ENCODE data around the gene LRP1B.
"Not testable (repeated sequence)": the region's sequence is repeated elsewhere in the genome, so short reads cannot be mapped to it uniquely, and the experiment has no call there.

Gene LRP1B

DNA sequence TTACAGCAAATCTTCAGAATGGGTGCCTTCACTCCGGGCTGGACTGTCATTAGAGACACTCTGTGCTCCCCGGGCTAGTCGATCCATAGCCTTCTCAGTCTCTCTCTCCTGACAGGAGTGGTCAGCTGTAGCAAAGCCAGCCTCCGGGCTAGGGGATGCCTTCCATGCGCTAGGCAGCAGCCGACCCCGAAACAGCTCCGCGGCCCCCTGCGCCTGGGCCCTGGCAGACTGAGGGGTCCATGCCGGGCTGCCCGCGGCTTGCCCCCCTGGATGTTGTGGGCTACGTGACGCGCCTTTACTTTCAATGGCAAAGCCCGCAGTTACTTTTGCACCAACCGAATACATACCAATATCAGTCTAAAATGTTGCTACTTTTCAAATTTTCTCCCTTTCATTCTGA lies 1447.2 kb downstream of the LRP1B start:
- no peak for DNase-seq (ENCODE audit: low spot score)

DNA sequence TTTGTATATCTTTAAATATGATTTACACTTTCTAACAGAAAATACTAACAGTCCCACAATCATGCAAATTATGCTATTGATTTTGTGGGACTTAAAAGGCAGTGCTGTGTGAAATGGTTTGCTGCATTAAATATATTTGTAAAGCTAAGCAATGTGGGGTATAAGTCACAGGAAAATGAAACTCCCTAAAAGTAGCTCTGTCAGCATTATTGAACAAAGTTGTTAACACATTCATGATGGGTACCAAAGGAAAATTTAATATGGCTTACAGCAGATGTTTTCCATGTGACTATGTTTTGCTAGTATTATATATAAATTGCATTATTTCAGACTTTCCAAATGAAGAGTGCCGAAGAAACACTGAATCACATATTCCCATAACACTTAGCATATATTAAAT lies 1450.0 kb downstream of the LRP1B start:
- DNase-seq (ENCODE audit: low spot score) = no peak

GRCh38 chr2:140679752-140680151 lies 1451.1 kb downstream of the LRP1B start:
- no peak for DNase-seq (ENCODE audit: low spot score)

- no peak for DNase-seq (ENCODE audit: low spot score)
These were observed 1460.9 kb downstream of the LRP1B start for GRCh38 chr2:140669911-140670310.

- DNase-seq (ENCODE audit: low spot score) = no peak
These were observed 1463.6 kb downstream of the LRP1B start for GRCh38 chr2:140667203-140667602.

- DNase-seq (ENCODE audit: low spot score) = no peak
These were observed 1468.3 kb downstream of the LRP1B start for GRCh38 chr2:140662504-140662903.

DNA sequence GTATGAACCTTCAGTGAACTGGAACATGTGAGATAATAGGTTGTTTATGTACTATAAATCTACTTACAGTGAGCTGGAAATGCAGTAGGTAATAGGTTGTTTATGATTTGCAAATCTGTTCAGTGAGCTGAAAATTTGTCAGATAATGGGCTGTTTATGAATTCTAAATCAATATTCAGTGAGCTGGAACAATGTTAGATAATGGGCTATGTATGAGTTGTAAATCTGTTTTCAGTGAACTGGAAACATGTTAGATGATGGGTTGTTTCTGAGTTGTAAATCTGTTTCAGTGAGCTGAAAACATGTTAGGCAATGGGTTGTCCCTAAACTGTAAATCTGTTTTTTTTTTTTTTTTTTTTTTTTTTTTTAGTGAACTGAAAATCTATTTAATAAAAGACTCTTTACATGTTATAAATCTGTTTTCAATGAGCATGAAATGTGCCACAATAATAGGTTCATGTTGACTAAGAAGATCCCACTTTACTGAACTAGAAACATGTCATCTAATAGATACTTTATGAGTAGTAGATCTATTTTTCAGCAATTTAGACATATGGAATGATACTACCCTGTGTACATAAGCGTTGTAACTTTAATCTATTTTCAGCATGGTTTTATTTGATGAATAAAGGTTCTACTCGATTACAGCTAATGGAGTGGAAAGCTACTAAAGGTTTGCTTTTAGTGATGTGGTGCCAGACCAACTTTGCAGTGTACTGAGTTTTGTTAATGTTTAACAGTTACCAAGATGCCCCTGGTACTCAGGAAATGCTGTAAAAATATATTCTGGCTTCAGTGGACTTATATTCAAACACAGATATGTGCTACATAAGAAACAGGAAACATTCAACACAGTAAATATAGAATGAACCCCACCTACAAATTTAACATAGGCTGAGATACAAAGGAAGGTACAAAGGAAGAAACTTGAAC lies 1471.8 kb downstream of the LRP1B start:
- DNase-seq (ENCODE audit: low spot score) = no peak

GRCh38 chr2:140657657-140658056 lies 1473.2 kb downstream of the LRP1B start:
- no peak for DNase-seq (ENCODE audit: low spot score)

DNA sequence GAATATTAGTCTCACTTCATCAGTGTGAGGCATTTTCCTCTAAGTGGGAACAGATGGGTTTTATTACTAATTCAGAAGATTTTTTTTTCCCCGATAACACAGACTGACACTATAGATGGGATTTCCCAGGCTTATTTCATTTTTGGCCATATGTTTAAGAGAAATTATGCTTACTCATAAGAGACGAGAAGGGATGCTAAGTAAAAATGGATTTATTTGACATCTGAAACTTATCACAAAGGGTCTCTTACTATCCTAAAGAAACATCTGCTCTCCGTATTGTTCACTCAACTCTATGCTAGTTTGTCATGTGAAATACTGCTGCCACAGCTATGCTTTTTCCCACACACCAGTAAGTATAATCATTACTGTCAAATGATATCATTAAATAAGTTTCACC lies 1476.3 kb downstream of the LRP1B start:
- DNase-seq (ENCODE audit: low spot score) = no peak

DNA sequence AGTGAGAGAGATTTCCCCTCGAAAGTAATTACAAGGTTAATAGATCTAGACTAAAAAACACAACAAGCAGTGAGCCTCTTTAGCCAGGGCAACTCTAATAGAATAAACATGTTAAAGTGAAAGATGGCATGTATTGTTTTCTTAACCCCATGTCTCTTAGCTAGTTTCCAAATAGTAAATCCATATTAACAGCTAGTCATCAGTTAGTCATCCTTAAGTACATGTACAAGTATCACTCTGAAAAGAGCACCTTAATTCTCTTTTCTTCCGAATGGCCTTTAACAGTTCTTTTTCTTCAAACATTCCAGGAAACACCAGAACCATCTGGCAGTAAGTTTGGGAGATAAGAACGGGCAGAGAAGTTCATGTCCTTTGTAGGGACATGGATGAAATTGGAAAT lies 1480.0 kb downstream of the LRP1B start:
- no peak for DNase-seq (ENCODE audit: low spot score)

- DNase-seq (ENCODE audit: low spot score) = not testable (repeated sequence)
These were observed 1480.7 kb downstream of the LRP1B start for GRCh38 chr2:140650134-140650533.

DNA sequence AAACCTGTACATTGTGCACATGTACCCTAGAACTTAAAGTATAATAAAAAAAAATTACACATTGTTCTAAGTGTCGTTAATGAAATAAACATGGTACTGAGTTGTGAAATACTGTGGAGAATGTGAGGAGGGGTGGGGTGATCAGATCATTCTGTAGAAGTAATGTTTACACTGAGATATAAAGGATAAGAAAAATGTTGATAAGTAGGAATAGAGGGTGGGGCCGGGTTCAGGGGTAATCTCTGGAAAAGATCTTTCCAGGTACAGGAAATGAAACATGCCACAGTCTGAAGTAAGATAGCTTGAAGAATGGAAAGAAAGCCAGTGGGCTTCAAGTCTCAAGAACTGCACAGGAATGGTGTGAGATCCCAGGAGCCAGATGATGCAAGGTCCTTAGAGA lies 1482.4 kb downstream of the LRP1B start:
- no peak for DNase-seq (ENCODE audit: low spot score)

- no peak for DNase-seq (ENCODE audit: low spot score)
These were observed 1487.0 kb downstream of the LRP1B start for GRCh38 chr2:140643761-140644187.

DNA sequence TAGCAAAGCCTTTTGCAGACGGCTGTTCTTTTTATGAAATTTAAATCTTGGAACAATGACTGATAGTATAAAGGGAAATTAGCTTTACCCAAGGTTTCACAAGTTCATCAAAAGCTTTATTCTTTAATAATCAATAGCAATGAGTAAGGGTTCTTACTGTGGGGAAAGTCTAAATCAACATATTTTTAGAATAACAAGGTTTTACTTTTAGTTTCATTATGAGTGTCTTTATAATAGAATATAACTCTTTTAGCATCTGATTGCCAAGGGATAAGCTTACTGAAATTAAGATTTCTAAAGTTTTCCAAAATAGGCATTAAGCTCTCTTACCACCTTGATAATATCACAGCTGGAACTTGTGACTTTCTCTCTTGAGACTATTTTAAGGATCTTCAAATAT lies 1489.7 kb downstream of the LRP1B start:
- no peak for DNase-seq (ENCODE audit: low spot score)

- no peak for DNase-seq (ENCODE audit: low spot score)
These were observed 1491.2 kb downstream of the LRP1B start for GRCh38 chr2:140639628-140640027.

GRCh38 chr2:140630557-140630956 lies 1500.3 kb downstream of the LRP1B start:
- DNase-seq (ENCODE audit: low spot score) = no peak

- no peak for DNase-seq (ENCODE audit: low spot score)
These were observed 1502.9 kb downstream of the LRP1B start for GRCh38 chr2:140627885-140628284.

DNA sequence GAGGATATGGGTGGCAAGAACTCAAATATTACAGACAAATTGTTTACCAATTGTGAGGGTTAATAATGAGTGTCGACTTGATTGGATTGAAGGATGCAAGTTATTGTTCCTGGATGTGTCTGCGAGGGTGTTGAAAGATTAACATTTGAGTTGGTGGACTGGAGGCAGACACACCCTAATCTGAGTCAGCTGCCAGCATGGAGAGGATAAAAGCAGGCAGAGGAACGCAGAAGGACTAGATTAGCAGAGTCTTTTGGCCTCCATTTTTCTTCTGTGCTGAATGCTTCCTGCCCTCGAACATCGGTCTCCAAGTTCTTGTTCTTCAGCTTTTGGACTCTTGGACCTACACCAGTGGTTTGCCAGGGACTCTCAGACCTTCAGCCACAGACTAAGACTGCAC lies 1503.7 kb downstream of the LRP1B start:
- DNase-seq (ENCODE audit: low spot score) = no peak

DNA sequence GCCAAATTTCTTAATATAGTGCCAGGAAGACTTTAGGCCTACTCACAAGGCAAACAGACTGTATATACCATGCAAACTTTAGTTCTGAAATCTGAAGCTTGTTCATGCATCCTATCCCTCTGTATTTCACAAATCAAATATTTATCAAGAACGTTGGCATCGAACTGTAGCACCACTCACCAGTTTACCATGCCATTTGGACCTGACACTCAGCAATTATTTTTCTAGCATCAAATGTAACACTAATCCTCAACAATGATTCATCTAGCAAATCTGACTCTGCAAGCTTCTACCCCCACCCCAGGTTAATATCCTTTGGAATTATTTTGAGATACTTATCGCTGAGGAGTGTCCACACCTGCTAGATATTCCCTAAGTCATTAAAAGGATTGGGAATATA lies 1506.6 kb downstream of the LRP1B start:
- no peak for DNase-seq (ENCODE audit: low spot score)

DNA sequence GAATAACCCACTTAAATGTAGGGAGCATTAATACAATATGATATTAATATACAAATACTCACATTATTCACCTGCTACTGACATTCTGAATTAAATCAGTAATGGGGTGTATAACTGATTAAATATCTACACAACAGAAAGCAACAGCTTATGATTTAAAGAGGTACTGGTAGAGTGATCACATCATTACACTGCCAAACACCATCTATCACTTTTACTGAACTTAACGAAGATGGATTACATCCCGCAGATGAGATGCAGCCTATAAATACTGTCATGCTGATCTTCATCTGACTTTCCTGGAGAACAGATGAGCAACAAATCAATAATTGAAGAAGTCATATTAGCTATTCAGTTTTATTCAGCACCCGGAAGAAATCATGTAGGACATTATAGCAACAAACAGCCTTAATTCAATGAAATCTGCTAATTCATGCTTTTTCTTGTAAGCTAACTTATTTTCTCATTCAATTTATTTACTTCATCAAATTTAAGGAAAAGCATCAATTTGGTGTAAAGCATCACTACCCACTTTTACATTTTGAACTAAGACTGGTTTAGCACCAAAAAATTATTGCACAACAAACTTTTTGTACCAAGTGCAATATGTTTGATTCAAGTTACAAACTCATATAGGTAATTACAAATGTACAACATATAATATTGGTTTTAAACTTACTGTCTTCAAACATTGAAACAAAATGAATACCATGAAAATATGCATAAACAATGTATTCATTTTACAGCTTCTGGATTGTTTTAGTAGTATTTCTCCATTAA lies 1509.0 kb downstream of the LRP1B start:
- DNase-seq (ENCODE audit: low spot score) = no peak

DNA sequence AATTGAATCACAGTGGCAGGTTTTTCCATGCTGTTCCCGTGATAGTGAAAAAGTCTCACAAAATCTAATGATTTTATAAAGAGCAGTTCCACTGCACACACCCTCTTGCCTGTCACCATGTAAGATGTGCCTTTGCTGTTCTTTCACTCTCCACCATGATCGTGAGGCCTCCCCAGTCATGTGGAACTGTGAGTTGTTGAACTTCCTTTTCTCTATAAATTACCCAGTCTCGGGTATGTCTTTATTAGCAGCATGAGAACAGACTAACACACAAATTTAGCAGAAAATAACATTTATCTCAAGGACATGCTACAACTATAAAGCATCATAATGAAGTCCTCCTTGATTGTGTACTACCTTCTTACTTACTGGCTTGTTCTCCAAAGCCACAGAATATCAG lies 1526.0 kb downstream of the LRP1B start:
- no peak for DNase-seq (ENCODE audit: low spot score)

DNA sequence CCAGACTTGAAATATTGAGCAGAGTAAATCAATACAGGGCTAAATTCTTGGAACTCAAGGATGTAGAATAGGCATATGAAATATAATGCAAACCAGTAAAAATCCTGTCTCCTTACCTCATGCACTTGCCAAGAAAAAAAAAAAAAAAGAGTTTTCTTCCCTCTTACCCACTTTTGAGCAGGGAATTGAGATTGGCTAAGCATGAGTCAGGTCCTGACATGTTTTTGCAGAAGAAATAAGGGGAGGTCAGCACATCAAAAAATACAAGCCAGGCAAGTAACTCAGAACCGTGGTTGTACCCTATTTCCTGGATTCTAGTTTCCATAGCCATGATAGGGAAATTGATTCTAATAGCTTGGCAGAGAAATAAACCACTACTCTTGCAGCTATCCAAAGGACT lies 1526.7 kb downstream of the LRP1B start:
- DNase-seq (ENCODE audit: low spot score) = no peak

DNA sequence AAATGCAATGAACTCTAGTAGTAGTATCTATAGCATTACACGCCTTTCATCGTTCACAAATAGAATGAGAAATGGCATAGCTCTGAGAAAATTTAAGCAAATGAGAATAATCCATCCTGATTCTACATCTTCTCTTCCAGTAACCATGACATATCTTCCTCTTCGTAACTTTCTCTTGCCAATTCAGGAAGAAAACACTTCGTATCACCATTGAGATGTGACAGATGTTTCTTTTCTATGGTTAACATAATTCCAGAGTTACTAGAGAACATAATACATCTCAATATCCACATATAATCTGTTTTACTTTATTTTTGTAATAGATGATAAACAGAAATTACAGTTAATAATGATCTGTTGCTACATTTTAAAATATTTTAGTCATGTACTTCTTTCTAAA lies 1527.4 kb downstream of the LRP1B start:
- DNase-seq (ENCODE audit: low spot score) = no peak
